ENCODE data around the gene VRK1.

Gene VRK1

GRCh38 chr14:96752125-96752524 lies 45.1 kb upstream of the VRK1 start:
- H3K36me3 ChIP-seq (ENCODE audit: insufficient read depth), result no peaks in the 10 kb centered on the region
- H3K4me1 ChIP-seq (ENCODE audit: low read depth, poor library complexity, severe bottlenecking), result no peaks in the 10 kb centered on the region
- no peak overlapping the region for H2AFZ ChIP-seq (ENCODE audit: low read depth)
- TF ChIP-seq CTCF (conservative IDR thresholded peaks at IDR 0.05; ENCODE audit: low read depth, low read length), result no peak
- no peaks in the 10 kb centered on the region for H3K27me3 ChIP-seq (ENCODE audit: insufficient read depth, low read depth)
- no peaks in the 10 kb centered on the region for H3K79me2 ChIP-seq (ENCODE audit: insufficient read depth, low read depth)
- H3K9ac ChIP-seq, result no peak overlapping the region
- H4K20me1 ChIP-seq (ENCODE audit: insufficient read depth), result no peaks in the 10 kb centered on the region
- no peak overlapping the region for H3K4me2 ChIP-seq
- H3K27ac ChIP-seq, result no peak overlapping the region
- no peak overlapping the region for H3K4me3 ChIP-seq (IDR thresholded peaks at IDR 0.05; ENCODE audit: insufficient read depth, low read depth, low read length)

- Histone ChIP-seq H2AFZ (ENCODE audit: low read depth) (no peak overlapping the region), H3K4me2 (no peak overlapping the region), H3K27ac (no peak overlapping the region), H3K9ac (no peak overlapping the region), H4K20me1 (ENCODE audit: insufficient read depth) (no peaks in the 10 kb centered on the region), H3K4me3 (IDR thresholded peaks at IDR 0.05; ENCODE audit: insufficient read depth, low read depth, low read length) (no peak overlapping the region), H3K36me3 (ENCODE audit: insufficient read depth) (no peaks in the 10 kb centered on the region), H3K79me2 (ENCODE audit: insufficient read depth, low read depth) (no peaks in the 10 kb centered on the region), H3K4me1 (ENCODE audit: low read depth, poor library complexity, severe bottlenecking) (no peaks in the 10 kb centered on the region), H3K27me3 (ENCODE audit: insufficient read depth, low read depth) (no peaks in the 10 kb centered on the region)
- TF ChIP-seq CTCF (conservative IDR thresholded peaks at IDR 0.05; ENCODE audit: low read depth, low read length), result no peak
Observed at GRCh38 chr14:96752594-96752993, 44.6 kb upstream of the VRK1 start.

- Histone ChIP-seq H3K4me3 (IDR thresholded peaks at IDR 0.05; ENCODE audit: insufficient read depth, low read depth, low read length) (no peak overlapping the region), H3K27me3 (ENCODE audit: insufficient read depth, low read depth) (no peaks in the 10 kb centered on the region), H3K27ac (no peak overlapping the region), H3K9ac (no peak overlapping the region), H3K79me2 (ENCODE audit: insufficient read depth, low read depth) (no peaks in the 10 kb centered on the region), H3K36me3 (ENCODE audit: insufficient read depth) (no peaks in the 10 kb centered on the region), H3K4me1 (ENCODE audit: low read depth, poor library complexity, severe bottlenecking) (no peaks in the 10 kb centered on the region), H3K4me2 (no peak overlapping the region), H4K20me1 (ENCODE audit: insufficient read depth) (no peaks in the 10 kb centered on the region), H2AFZ (ENCODE audit: low read depth) (no peak overlapping the region)
- TF ChIP-seq CTCF (conservative IDR thresholded peaks at IDR 0.05; ENCODE audit: low read depth, low read length), result no peak
Observed at GRCh38 chr14:96754162-96754844, 42.9 kb upstream of the VRK1 start.

- TF ChIP-seq CTCF (conservative IDR thresholded peaks at IDR 0.05; ENCODE audit: low read depth, low read length), result no peak
- no peak overlapping the region for H3K9ac ChIP-seq
- no peaks in the 10 kb centered on the region for H3K27me3 ChIP-seq (ENCODE audit: insufficient read depth, low read depth)
- no peaks in the 10 kb centered on the region for H4K20me1 ChIP-seq (ENCODE audit: insufficient read depth)
- no peak overlapping the region for H2AFZ ChIP-seq (ENCODE audit: low read depth)
- no peaks in the 10 kb centered on the region for H3K4me1 ChIP-seq (ENCODE audit: low read depth, poor library complexity, severe bottlenecking)
- no peak overlapping the region for H3K4me2 ChIP-seq
- no peak overlapping the region for H3K27ac ChIP-seq
- H3K36me3 ChIP-seq (ENCODE audit: insufficient read depth), result no peaks in the 10 kb centered on the region
- H3K79me2 ChIP-seq (ENCODE audit: insufficient read depth, low read depth), result no peaks in the 10 kb centered on the region
- H3K4me3 ChIP-seq (IDR thresholded peaks at IDR 0.05; ENCODE audit: insufficient read depth, low read depth, low read length), result no peak overlapping the region
Observed at GRCh38 chr14:96754845-96755184, 42.4 kb upstream of the VRK1 start.

Data from KMS-11 (cell line).